Fibroblast of skin of left biceps (primary cell): Measurements from ENCODE around the gene TSPAN13.

Experiments used
- DNase-seq, 2 experiments: peaks; one replicate each; pipeline ENCODE4 v3.0.0-alpha.2; 2013; ENCODE audit warnings: low read depth in 2 of 2

Gene TSPAN13

GRCh38 chr7:16774986-16775385 is 21.4 kb downstream of the TSPAN13 start:
- DNase-seq: no peak

GRCh38 chr7:16776053-16776452 is 22.5 kb downstream of the TSPAN13 start:
- DNase-seq: no peak

- DNase-seq: no peak
These were observed 24.9 kb downstream of the TSPAN13 start for GRCh38 chr7:16778476-16778875.

GRCh38 chr7:16779051-16779450 is 25.5 kb downstream of the TSPAN13 start:
- no peak for DNase-seq

- DNase-seq: no peak
These were observed 27.0 kb downstream of the TSPAN13 start for GRCh38 chr7:16780596-16780995.

GRCh38 chr7:16785321-16785720 is 31.8 kb downstream of the TSPAN13 start:
- DNase-seq: no peak

- no peak for DNase-seq
These were observed 32.3 kb downstream of the TSPAN13 start for GRCh38 chr7:16785846-16786245.

- DNase-seq: no peak
These were observed 32.7 kb downstream of the TSPAN13 start for GRCh38 chr7:16786257-16786656.

GRCh38 chr7:16787127-16787526 is 33.6 kb downstream of the TSPAN13 start:
- DNase-seq: no peak

- DNase-seq: no peak
These were observed 37.5 kb downstream of the TSPAN13 start for GRCh38 chr7:16791071-16791470.

- no peak for DNase-seq
These were observed 38.5 kb downstream of the TSPAN13 start for GRCh38 chr7:16791905-16792698.

- DNase-seq: no peak
These were observed 41.4 kb downstream of the TSPAN13 start for GRCh38 chr7:16794986-16795385.

- DNase-seq: no peak
These were observed 42.1 kb downstream of the TSPAN13 start for GRCh38 chr7:16795624-16796023.

GRCh38 chr7:16801111-16801542 is 47.6 kb downstream of the TSPAN13 start:
- peak; percentile 21 to 22 for DNase-seq

- no peak for DNase-seq
These were observed 48.0 kb downstream of the TSPAN13 start for GRCh38 chr7:16801579-16801978.

GRCh38 chr7:16803125-16803524 is 49.6 kb downstream of the TSPAN13 start:
- no peak for DNase-seq

GRCh38 chr7:16803881-16804673 is 50.5 kb downstream of the TSPAN13 start:
- DNase-seq: no peak

- DNase-seq: no peak
These were observed 51.3 kb downstream of the TSPAN13 start, which contains the start of gene AGR2 for GRCh38 chr7:16804674-16805439. Gene AGR2 (minus strand): TSS chr7:16804999. CDS start chr7:16801796, 3,203 bp downstream.

GRCh38 chr7:16805441-16805840 is 51.9 kb downstream of the TSPAN13 start:
- no peak for DNase-seq

GRCh38 chr7:16810112-16810511 is 56.6 kb downstream of the TSPAN13 start:
- no peak for DNase-seq

GRCh38 chr7:16810573-16810972 is 57.0 kb downstream of the TSPAN13 start:
- no peak for DNase-seq

GRCh38 chr7:16811551-16811950 is 58.0 kb downstream of the TSPAN13 start:
- DNase-seq: no peak
